Brain microvascular endothelial cell (primary cell): ENCODE results near the gene MYLK.

Source experiments
- DNase-seq: peaks from one replicate; pipeline ENCODE4 v3.0.0-alpha.2; 2020
- H3K27ac ChIP-seq: fragments of 250-450 bp; sonication (Bioruptor Pico); 2 replicates; pipeline ENCODE4 v1.5.1; 2020; ENCODE audit warnings: mild to moderate bottlenecking, moderate library complexity
- H3K27me3 ChIP-seq: fragments of 250-450 bp; sonication (Bioruptor Pico); replicated peaks from 2 replicates; pipeline ENCODE4 v1.5.1; 2020; ENCODE audit warnings: mild to moderate bottlenecking
- H3K36me3 ChIP-seq: fragments of 250-450 bp; sonication (Bioruptor Pico); replicated peaks from 2 replicates; pipeline ENCODE4 v1.5.1; 2020; ENCODE audit warnings: mild to moderate bottlenecking
- H3K4me3 ChIP-seq: 2 replicates; pipeline ENCODE4 v1.5.1; 2011; ENCODE audit warnings: low read depth, mild to moderate bottlenecking, control low read depth, low read length, moderate library complexity
- CTCF ChIP-seq: IDR thresholded peaks from 2 replicates; pipeline ENCODE4 v1.5.1; 2011; ENCODE audit warnings: low read depth, mild to moderate bottlenecking, moderate library complexity, low read length, control low read depth, inconsistent platforms; ENCODE audit errors: missing control alignments
- in situ Hi-C: cut with HindIII; loops from 2 replicates; pipeline ENCODE4 v1.10.0; 2017; ENCODE audit warnings: low sequenced_read_pairs, low pct_ligation_motif_present

The MYLK gene

GRCh38 chr3:123634149-123635051 lies 249.7 kb downstream of the MYLK start:
- no peak for TF ChIP-seq CTCF
- no peak for DNase-seq
- Histone ChIP-seq H3K27ac (no peak overlapping the region), H3K27me3 (no peaks in the 10 kb centered on the region), H3K4me3 (no peak overlapping the region), H3K36me3 (no peaks in the 10 kb centered on the region)
- in situ Hi-C loops, result no loop called here

- H3K36me3 ChIP-seq, result no peaks in the 10 kb centered on the region
- in situ Hi-C loops, result no loop called here
- H3K4me3 ChIP-seq, result no peak overlapping the region
- TF ChIP-seq CTCF, result no peak
- DNase-seq, result no peak
- H3K27me3 ChIP-seq, result no peaks in the 10 kb centered on the region
- no peak overlapping the region for H3K27ac ChIP-seq
Observed at GRCh38 chr3:123633530-123633929, 250.6 kb downstream of the MYLK start.

GRCh38 chr3:123632161-123632655 lies 251.9 kb downstream of the MYLK start:
- H3K27ac ChIP-seq, result no peak overlapping the region
- H3K27me3 ChIP-seq, result no peaks in the 10 kb centered on the region
- no peak overlapping the region for H3K4me3 ChIP-seq
- no peak for DNase-seq
- in situ Hi-C loops, result no loop called here
- no peak for TF ChIP-seq CTCF
- no peaks in the 10 kb centered on the region for H3K36me3 ChIP-seq

- Histone ChIP-seq H3K27me3 (no peaks in the 10 kb centered on the region), H3K36me3 (no peaks in the 10 kb centered on the region), H3K27ac (no peak overlapping the region), H3K4me3 (no peak overlapping the region)
- no peak for TF ChIP-seq CTCF
- DNase-seq, result no peak
- in situ Hi-C loops, result no loop called here
Observed at GRCh38 chr3:123629747-123630047, 254.4 kb downstream of the MYLK start.

GRCh38 chr3:123628996-123629746 lies 255.0 kb downstream of the MYLK start:
- H3K36me3 ChIP-seq, result no peaks in the 10 kb centered on the region
- H3K27me3 ChIP-seq, result no peaks in the 10 kb centered on the region
- no peak overlapping the region for H3K4me3 ChIP-seq
- TF ChIP-seq CTCF, result no peak
- no peak for DNase-seq
- in situ Hi-C loops, result no loop called here
- no peak overlapping the region for H3K27ac ChIP-seq
